Measurements from ENCODE around the gene UNC13B.

UNC13B gene

GRCh38 chr9:35398651-35399335 lies 237.0 kb downstream of the UNC13B start (continued):
- TF ChIP-seq HOXA7 (CRISPR knock-in tag; IDR thresholded peaks at IDR 0.05; ENCODE audit: borderline replicate concordance), result no peak
- TF ChIP-seq ZNF426 (tag by site-specific recombination; IDR thresholded peaks at IDR 0.05), result no peak
- no peak for TF ChIP-seq ZNF521 (tag by site-specific recombination; IDR thresholded peaks at IDR 0.05)
- TF ChIP-seq, protein P1, sequence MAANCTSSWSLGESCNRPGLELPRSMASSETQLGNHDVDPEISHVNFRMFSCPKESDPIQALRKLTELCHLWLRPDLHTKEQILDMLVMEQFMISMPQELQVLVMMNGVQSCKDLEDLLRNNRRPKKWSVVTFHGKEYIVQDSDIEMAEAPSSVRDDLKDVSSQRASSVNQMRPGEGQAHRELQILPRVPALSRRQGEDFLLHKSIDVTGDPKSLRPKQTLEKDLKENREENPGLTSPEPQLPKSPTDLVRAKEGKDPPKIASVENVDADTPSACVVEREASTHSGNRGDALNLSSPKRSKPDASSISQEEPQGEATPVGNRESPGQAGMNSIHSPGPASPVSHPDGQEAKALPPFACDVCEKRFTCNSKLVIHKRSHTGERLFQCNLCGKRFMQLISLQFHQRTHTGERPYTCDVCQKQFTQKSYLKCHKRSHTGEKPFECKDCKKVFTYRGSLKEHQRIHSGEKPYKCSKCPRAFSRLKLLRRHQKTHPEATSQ (tag by site-specific recombination; IDR thresholded peaks at IDR 0.05), result no peak
- no peak for TF ChIP-seq ZNF157 (tag by site-specific recombination; IDR thresholded peaks at IDR 0.05)
- TF ChIP-seq ZNF701 (tag by site-specific recombination; IDR thresholded peaks at IDR 0.05), result no peak
- no peak for TF ChIP-seq RBAK (tag by site-specific recombination; IDR thresholded peaks at IDR 0.05)
- TF ChIP-seq KLF7 (tag by site-specific recombination; IDR thresholded peaks at IDR 0.05; ENCODE audit: borderline replicate concordance), result no peak
- TF ChIP-seq ZFP3 (tag by site-specific recombination; IDR thresholded peaks at IDR 0.05; ENCODE audit: low read depth), result no peak
- TF ChIP-seq ZNF747 (tag by site-specific recombination; IDR thresholded peaks at IDR 0.05), result no peak
- no peak for TF ChIP-seq ZNF544 (tag by site-specific recombination; IDR thresholded peaks at IDR 0.05)

DNA sequence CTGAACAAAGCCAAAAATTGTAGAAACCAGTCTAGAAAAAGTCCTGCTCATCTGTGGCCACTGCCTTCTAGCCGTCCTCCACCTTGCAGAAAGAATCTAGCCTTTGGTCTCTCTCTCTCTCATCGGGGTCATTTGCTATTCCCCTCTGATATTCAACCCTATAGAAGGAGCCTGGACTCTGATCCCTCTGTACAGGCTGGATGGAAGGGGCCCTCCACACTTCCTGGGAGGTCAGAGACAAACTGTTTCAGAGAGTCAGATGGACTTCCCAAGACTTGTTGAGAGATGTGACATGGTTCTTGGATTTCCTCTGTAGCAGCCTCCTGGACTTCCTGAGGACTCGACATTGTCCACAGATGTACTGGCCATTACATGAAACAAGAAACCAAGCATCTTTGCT lies 243.1 kb downstream of the UNC13B start:
- no peak overlapping the region for H3K4me3 ChIP-seq (ENCODE audit: low read depth, low read length)
- H3K9me3 ChIP-seq (ENCODE audit: control insufficient read depth, insufficient read depth, low read depth, low read length), result no peaks in the 10 kb centered on the region
- POLR2A ChIA-PET, result no interaction called here
- TF ChIP-seq KLF1 (tag by site-specific recombination; IDR thresholded peaks at IDR 0.05) (no peak), RBAK (tag by site-specific recombination; IDR thresholded peaks at IDR 0.05) (no peak), ZNF48 (tag by site-specific recombination; IDR thresholded peaks at IDR 0.05) (no peak)
- no peak overlapping the region for H3K27ac ChIP-seq (ENCODE audit: extremely low read depth, low read depth, low read length)
- no peaks in the 10 kb centered on the region for H3K4me1 ChIP-seq (ENCODE audit: control insufficient read depth, insufficient read depth, low read length)
- H3K36me3 ChIP-seq (ENCODE audit: control insufficient read depth in 2 of 2, insufficient read depth in 1 of 2, low read length in 2 of 2), result peaks cover 0 to 30% of the 10 kb centered on the region in 2 experiments; a peak in 1 of 3 replicates
- CTCF ChIA-PET, result no interaction called here

- POLR2A ChIA-PET, result no interaction called here
- Histone ChIP-seq H3K4me3 (ENCODE audit: low read depth, low read length) (no peak overlapping the region), H3K9me3 (ENCODE audit: control insufficient read depth, insufficient read depth, low read depth, low read length) (no peaks in the 10 kb centered on the region), H3K4me1 (ENCODE audit: control insufficient read depth, insufficient read depth, low read length) (no peaks in the 10 kb centered on the region), H3K27ac (ENCODE audit: extremely low read depth, low read depth, low read length) (no peak overlapping the region), H3K36me3 (ENCODE audit: control insufficient read depth in 2 of 2, insufficient read depth in 1 of 2, low read length in 2 of 2) (peaks cover 0 to 21% of the 10 kb centered on the region in 2 experiments; a peak in 1 of 3 replicates)
- TF ChIP-seq ZNF785 (tag by site-specific recombination; IDR thresholded peaks at IDR 0.05), result no peak
- no peak for TF ChIP-seq FEZF1 (tag by site-specific recombination; IDR thresholded peaks at IDR 0.05)
- TF ChIP-seq GFI1B (tag by site-specific recombination; IDR thresholded peaks at IDR 0.05), result no peak
- no peak for TF ChIP-seq KLF9 (tag by site-specific recombination; IDR thresholded peaks at IDR 0.05; ENCODE audit: low read depth)
- no peak for TF ChIP-seq OSR2 (tag by site-specific recombination; IDR thresholded peaks at IDR 0.05)
- TF ChIP-seq, protein P2, sequence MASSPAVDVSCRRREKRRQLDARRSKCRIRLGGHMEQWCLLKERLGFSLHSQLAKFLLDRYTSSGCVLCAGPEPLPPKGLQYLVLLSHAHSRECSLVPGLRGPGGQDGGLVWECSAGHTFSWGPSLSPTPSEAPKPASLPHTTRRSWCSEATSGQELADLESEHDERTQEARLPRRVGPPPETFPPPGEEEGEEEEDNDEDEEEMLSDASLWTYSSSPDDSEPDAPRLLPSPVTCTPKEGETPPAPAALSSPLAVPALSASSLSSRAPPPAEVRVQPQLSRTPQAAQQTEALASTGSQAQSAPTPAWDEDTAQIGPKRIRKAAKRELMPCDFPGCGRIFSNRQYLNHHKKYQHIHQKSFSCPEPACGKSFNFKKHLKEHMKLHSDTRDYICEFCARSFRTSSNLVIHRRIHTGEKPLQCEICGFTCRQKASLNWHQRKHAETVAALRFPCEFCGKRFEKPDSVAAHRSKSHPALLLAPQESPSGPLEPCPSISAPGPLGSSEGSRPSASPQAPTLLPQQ (tag by site-specific recombination; IDR thresholded peaks at IDR 0.05), result no peak
- TF ChIP-seq, protein P3, sequence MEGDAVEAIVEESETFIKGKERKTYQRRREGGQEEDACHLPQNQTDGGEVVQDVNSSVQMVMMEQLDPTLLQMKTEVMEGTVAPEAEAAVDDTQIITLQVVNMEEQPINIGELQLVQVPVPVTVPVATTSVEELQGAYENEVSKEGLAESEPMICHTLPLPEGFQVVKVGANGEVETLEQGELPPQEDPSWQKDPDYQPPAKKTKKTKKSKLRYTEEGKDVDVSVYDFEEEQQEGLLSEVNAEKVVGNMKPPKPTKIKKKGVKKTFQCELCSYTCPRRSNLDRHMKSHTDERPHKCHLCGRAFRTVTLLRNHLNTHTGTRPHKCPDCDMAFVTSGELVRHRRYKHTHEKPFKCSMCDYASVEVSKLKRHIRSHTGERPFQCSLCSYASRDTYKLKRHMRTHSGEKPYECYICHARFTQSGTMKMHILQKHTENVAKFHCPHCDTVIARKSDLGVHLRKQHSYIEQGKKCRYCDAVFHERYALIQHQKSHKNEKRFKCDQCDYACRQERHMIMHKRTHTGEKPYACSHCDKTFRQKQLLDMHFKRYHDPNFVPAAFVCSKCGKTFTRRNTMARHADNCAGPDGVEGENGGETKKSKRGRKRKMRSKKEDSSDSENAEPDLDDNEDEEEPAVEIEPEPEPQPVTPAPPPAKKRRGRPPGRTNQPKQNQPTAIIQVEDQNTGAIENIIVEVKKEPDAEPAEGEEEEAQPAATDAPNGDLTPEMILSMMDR (tag by site-specific recombination; IDR thresholded peaks at IDR 0.05), result no peak
- TF ChIP-seq, protein P4, sequence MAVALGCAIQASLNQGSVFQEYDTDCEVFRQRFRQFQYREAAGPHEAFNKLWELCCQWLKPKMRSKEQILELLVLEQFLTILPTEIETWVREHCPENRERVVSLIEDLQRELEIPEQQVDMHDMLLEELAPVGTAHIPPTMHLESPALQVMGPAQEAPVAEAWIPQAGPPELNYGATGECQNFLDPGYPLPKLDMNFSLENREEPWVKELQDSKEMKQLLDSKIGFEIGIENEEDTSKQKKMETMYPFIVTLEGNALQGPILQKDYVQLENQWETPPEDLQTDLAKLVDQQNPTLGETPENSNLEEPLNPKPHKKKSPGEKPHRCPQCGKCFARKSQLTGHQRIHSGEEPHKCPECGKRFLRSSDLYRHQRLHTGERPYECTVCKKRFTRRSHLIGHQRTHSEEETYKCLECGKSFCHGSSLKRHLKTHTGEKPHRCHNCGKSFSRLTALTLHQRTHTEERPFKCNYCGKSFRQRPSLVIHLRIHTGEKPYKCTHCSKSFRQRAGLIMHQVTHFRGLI (tag by site-specific recombination; IDR thresholded peaks at IDR 0.05), result no peak
- no peak for TF ChIP-seq ZNF302 (tag by site-specific recombination; IDR thresholded peaks at IDR 0.05; ENCODE audit: low read depth)
- no peak for TF ChIP-seq ZNF501 (tag by site-specific recombination; IDR thresholded peaks at IDR 0.05)
- TF ChIP-seq ZNF274 (IDR thresholded peaks at IDR 0.05; ENCODE audit: low read length), result no peak
- TF ChIP-seq ZNF274 (tag by site-specific recombination; IDR thresholded peaks at IDR 0.05; ENCODE audit: borderline replicate concordance), result no peak
- no peak for TF ChIP-seq ZBTB21 (tag by site-specific recombination; IDR thresholded peaks at IDR 0.05)
- TF ChIP-seq ZNF777 (tag by site-specific recombination; IDR thresholded peaks at IDR 0.05; ENCODE audit: borderline replicate concordance), result no peak
- CTCF ChIA-PET, result no interaction called here
These were observed 244.6 kb downstream of the UNC13B start for GRCh38 chr9:35406183-35406959.
